ENCODE data around the gene SUPV3L1.

SUPV3L1 gene

GRCh38 chr10:69218831-69219230 is 38.8 kb downstream of the SUPV3L1 start:
- Histone ChIP-seq H3K4me2 (ENCODE audit: low read length) (no peak overlapping the region), H3K4me1 (ENCODE audit: insufficient read depth, low read length, severe bottlenecking) (peaks cover 19% of the 10 kb centered on the region), H3K9me2 (ENCODE audit: low read depth, low read length) (no peaks in the 10 kb centered on the region), H3K27me3 (ENCODE audit: insufficient read depth, low read length) (no peaks in the 10 kb centered on the region), H3K9me3 (ENCODE audit: low read length) (peaks cover 5% of the 10 kb centered on the region; the same call in 1 of the 2 replicates), H3K4me3 (ENCODE audit: low read depth, low read length, poor library complexity, severe bottlenecking) (no peak overlapping the region), H3K27ac (ENCODE audit: low read depth, low read length, poor library complexity, severe bottlenecking) (no peak overlapping the region), H3F3A (ENCODE audit: insufficient read depth, low read length) (no peaks in the 10 kb centered on the region), H3K36me3 (ENCODE audit: insufficient read depth, low read length) (no peaks in the 10 kb centered on the region), H4K20me1 (ENCODE audit: insufficient read depth, low read length) (no peaks in the 10 kb centered on the region), H3K9ac (ENCODE audit: low read length) (no peak overlapping the region), H2AFZ (ENCODE audit: low read length) (no peak overlapping the region), H3K79me2 (ENCODE audit: insufficient read depth, low read length) (no peaks in the 10 kb centered on the region)
- TF ChIP-seq EZH2 (IDR thresholded peaks at IDR 0.05; ENCODE audit: borderline replicate concordance, low read length) = no peak
- TF ChIP-seq, protein P1, sequence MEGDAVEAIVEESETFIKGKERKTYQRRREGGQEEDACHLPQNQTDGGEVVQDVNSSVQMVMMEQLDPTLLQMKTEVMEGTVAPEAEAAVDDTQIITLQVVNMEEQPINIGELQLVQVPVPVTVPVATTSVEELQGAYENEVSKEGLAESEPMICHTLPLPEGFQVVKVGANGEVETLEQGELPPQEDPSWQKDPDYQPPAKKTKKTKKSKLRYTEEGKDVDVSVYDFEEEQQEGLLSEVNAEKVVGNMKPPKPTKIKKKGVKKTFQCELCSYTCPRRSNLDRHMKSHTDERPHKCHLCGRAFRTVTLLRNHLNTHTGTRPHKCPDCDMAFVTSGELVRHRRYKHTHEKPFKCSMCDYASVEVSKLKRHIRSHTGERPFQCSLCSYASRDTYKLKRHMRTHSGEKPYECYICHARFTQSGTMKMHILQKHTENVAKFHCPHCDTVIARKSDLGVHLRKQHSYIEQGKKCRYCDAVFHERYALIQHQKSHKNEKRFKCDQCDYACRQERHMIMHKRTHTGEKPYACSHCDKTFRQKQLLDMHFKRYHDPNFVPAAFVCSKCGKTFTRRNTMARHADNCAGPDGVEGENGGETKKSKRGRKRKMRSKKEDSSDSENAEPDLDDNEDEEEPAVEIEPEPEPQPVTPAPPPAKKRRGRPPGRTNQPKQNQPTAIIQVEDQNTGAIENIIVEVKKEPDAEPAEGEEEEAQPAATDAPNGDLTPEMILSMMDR (IDR thresholded peaks at IDR 0.05; ENCODE audit: low read length) = no peak

- Histone ChIP-seq H3K9me3 (ENCODE audit: low read length) (no peaks in the 10 kb centered on the region), H3K36me3 (ENCODE audit: insufficient read depth, low read length) (no peaks in the 10 kb centered on the region), H3K27ac (ENCODE audit: low read depth, low read length, poor library complexity, severe bottlenecking) (no peak within 1 kb of the TSS), H4K20me1 (ENCODE audit: insufficient read depth, low read length) (no peaks in the 10 kb centered on the region), H3K4me3 (ENCODE audit: low read depth, low read length, poor library complexity, severe bottlenecking) (no peak within 1 kb of the TSS), H3F3A (ENCODE audit: insufficient read depth, low read length) (no peaks in the 10 kb centered on the region), H3K9ac (ENCODE audit: low read length) (no peak within 1 kb of the TSS), H3K27me3 (ENCODE audit: insufficient read depth, low read length) (no peaks in the 10 kb centered on the region), H3K4me1 (ENCODE audit: insufficient read depth, low read length, severe bottlenecking) (peaks cover 27% of the 10 kb centered on the region), H3K9me2 (ENCODE audit: low read depth, low read length) (no peaks in the 10 kb centered on the region), H3K4me2 (ENCODE audit: low read length) (no peak within 1 kb of the TSS), H3K79me2 (ENCODE audit: insufficient read depth, low read length) (no peaks in the 10 kb centered on the region), H2AFZ (ENCODE audit: low read length) (no peak within 1 kb of the TSS)
- TF ChIP-seq, protein P1 (IDR thresholded peaks at IDR 0.05; ENCODE audit: low read length) = no peak
- no peak for TF ChIP-seq EZH2 (IDR thresholded peaks at IDR 0.05; ENCODE audit: borderline replicate concordance, low read length)
These were observed 40.0 kb downstream of the SUPV3L1 start, which contains the start of gene HKDC1 for GRCh38 chr10:69220041-69220451. TSS of gene HKDC1 (plus strand) at chr10:69220332. CDS start at chr10:69220436, 104 bp downstream.

GRCh38 chr10:69220507-69220906 is 40.5 kb downstream of the SUPV3L1 start:
- no peaks in the 10 kb centered on the region for H3F3A ChIP-seq (ENCODE audit: insufficient read depth, low read length)

More at GRCh38 chr10:69220507-69220906, 40.5 kb downstream of the SUPV3L1 start:
- no peaks in the 10 kb centered on the region for H3K36me3 ChIP-seq (ENCODE audit: insufficient read depth, low read length)
- peaks cover 32% of the 10 kb centered on the region for H3K4me1 ChIP-seq (ENCODE audit: insufficient read depth, low read length, severe bottlenecking)
- H3K27ac ChIP-seq (ENCODE audit: low read depth, low read length, poor library complexity, severe bottlenecking) = no peak overlapping the region
- no peaks in the 10 kb centered on the region for H3K9me2 ChIP-seq (ENCODE audit: low read depth, low read length)
- H3K4me3 ChIP-seq (ENCODE audit: low read depth, low read length, poor library complexity, severe bottlenecking) = no peak overlapping the region
- H4K20me1 ChIP-seq (ENCODE audit: insufficient read depth, low read length) = no peaks in the 10 kb centered on the region
- H3K27me3 ChIP-seq (ENCODE audit: insufficient read depth, low read length) = no peaks in the 10 kb centered on the region
- TF ChIP-seq EZH2 (IDR thresholded peaks at IDR 0.05; ENCODE audit: borderline replicate concordance, low read length) = no peak
- TF ChIP-seq, protein P1 (IDR thresholded peaks at IDR 0.05; ENCODE audit: low read length) = no peak
- no peak overlapping the region for H2AFZ ChIP-seq (ENCODE audit: low read length)
- H3K79me2 ChIP-seq (ENCODE audit: insufficient read depth, low read length) = no peaks in the 10 kb centered on the region
- no peak overlapping the region for H3K4me2 ChIP-seq (ENCODE audit: low read length)
- H3K9ac ChIP-seq (ENCODE audit: low read length) = no peak overlapping the region
- no peaks in the 10 kb centered on the region for H3K9me3 ChIP-seq (ENCODE audit: low read length)
